ENCODE data around the gene RRP9. TPM values are rescaled to one million over a fixed set of nuclear protein-coding genes. Genes with fewer than 3 reads are reported as not detected.
A peak's percentile ranks its signal among the peaks of the same experiment; 100 is the strongest.

RRP9 gene
- polyA plus RNA-seq, 4 donors, result 12.1 to 22.6 (median 17.8) TPM

DNA sequence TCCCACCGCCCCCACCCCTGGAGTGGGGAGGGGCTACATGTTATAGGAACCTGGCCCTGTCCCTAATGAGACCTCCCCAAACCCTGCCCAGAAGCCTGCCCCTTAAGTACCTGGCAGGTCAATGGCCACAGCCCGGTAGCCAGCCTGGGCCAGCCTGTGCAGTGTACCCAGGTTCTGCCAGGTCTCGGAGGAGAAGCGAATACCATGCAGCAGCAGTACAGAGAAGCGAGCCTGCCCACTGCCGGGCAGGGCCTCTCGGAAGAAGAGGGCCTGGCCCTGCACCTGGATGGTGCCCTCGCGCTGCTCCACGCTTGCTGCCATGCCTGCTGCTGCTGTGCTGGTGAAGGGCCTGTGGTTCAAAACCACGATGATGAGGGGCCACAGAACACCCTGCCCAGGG lies 29.6 kb upstream of the RRP9 start:
- no peak for DNase-seq (ENCODE audit: low read depth in 4 of 4, low spot score in 3 of 4)

DNA sequence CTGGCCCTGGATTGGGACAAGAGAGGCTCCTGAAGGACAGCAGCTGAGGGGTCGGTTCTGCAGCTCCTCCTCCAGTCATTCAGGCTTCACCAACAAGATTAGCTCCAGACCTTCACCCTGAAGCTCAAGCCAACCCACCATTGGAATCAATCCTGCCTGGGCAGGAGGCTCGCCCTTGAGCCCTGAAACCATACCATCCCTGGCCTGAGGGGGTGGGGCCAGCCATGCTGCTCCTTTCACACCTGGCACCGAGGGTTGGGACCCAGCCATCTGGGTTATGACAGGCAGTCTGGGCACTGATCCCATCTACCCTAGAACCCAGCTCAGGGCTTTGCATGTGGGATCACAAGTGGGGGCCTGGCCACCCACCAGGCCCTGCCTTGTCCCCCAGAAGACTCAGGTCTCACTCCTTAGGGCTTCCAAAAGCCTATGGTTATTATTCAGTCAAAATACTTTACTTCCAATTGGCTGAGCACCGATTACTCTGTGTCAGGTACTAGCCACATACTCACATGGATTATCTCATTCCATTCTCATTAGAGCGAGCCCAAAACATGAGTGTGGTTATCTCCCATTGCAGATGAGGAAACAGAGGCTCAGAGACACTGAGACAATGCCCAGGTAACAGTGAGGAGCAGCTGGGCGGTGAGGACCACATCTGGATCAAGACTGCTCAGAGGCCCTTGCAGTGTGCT lies 29.0 kb upstream of the RRP9 start:
- DNase-seq (ENCODE audit: low read depth in 4 of 4, low spot score in 3 of 4), result no peak

DNA sequence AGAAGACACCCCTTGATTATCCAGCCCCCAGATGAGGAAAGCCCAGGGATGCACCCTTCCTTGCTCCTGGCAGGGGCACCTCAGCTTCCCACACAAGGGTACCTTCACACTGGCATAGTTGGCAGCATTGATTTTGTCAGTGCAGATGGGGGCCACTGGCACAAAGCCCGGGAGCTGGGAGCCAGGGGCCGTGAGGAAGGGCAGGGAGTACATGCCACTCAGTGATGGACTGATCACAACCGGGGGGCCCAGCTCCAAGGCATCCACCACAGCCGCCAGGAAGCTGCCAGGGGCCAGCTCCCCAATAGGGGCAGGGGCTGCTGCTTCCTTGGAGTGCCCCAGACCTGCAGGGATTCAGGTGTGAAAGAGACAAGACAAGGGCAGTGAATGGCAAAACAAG lies 28.1 kb upstream of the RRP9 start:
- no peak for DNase-seq (ENCODE audit: low read depth in 4 of 4, low spot score in 3 of 4)

DNA sequence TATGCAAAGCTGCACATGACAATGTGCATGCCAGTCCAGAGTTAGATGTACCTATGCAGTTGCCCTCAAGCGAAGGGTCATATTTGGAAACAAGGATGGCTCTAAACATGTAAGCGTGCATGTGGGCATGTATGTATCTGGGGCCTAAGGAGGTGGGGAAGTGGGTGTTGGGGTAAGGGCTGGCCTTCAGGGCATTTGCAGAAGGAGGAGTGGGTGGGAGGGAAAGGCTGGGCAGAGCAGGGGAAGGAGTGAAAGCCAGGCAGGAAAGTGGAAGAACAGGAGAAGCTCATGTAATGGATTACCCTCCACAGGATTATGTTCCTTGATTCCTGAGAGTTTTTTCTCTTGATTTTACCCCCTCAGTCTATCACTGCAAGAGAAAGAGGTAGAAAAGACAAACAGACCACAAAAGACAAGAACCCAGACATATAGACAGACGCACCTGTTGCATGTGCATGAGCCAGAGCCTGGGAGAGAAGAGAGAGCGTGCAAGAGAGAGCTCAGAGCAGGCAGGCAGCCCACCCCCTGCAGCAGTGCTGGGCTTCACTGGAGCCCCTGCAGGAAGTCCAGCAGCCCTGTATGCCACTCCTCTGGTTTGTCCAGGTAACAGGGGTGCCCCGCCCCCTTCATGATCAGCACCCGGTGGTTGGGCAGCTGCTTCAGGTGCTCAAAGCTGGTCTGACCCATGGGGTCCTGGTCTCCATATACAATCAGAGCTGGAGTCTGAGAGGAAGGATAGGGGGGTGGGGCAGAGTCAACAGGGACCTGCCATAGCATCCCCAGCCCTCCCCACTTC lies 27.4 kb upstream of the RRP9 start:
- DNase-seq (ENCODE audit: low read depth in 4 of 4, low spot score in 3 of 4), result no peak

DNA sequence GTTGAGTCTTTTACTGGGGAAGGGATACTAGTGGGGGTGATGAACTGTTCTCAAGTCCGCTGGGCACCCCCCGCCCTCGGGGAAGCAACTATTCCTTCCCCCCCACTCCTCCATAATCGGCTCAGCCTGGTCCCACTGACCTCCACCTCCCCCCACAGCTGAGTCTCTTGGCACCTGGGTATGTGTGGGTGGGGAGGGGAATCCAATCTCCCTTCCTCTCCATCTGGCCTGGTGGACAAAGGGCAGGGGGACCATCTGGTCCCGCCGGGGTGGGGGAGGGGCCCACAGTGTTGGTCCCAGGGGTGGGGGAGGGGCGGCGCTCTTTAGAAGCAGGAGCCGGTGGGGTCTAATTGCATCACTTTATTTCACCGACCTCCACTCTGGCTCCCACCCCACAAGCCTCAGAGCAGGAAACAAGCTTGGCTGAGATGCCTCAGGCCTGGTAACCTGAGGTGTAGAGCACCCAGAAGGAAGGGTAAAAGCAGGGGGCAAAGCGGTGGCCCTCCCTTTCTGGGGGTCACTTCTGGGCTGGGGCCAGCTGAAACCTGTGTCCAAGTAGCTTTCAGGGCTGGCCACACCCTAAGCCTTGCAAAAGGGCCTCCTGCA lies 26.6 kb upstream of the RRP9 start:
- no peak for DNase-seq (ENCODE audit: low read depth in 4 of 4, low spot score in 3 of 4)

DNA sequence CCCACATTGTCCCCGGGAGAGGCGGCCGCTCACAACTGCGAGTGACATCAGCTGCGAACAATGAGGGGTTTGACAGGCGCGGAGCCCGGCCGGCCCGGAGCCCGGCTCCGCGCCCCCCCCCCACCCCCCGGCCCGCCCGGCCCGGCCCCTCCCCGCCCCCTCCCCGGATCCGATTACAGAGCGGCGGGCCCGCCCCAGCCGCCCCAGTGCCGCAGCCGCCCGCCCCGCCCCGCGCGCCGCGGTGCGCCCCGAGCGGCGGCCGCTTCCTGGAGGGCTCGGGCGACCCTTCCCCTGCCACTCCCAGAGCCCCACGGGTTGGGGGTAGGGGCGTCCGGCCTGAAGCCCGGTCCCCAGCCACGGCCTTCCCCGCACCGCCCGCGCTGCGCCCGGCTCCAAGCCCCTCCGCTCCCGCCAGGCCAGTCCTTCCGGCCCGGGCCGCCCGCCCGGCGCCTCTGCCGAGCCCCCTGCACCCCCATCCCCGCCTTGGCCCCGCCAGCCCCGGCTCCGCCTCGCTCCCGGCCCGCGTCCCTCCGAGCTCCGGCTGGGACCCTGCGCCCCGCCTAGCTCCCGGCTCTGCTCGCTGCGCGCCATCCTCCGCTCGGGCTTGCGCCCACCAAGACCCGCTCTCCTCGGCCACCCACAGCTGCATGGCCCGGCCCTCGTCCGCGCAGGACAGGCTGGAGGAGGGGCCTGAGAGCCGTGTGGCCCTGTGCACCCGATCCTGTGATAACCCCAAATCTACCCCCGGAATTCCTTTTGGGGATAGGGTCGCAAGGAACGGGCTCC lies 25.9 kb upstream of the RRP9 start, which contains the start of gene PCBP4:
TSS of gene PCBP4 (minus strand) at position 71 of the 786 bp plus-strand sequence. CDS start 6,214 bp downstream, outside the sequence.
- no peak for DNase-seq (ENCODE audit: low read depth in 4 of 4, low spot score in 3 of 4)

DNA sequence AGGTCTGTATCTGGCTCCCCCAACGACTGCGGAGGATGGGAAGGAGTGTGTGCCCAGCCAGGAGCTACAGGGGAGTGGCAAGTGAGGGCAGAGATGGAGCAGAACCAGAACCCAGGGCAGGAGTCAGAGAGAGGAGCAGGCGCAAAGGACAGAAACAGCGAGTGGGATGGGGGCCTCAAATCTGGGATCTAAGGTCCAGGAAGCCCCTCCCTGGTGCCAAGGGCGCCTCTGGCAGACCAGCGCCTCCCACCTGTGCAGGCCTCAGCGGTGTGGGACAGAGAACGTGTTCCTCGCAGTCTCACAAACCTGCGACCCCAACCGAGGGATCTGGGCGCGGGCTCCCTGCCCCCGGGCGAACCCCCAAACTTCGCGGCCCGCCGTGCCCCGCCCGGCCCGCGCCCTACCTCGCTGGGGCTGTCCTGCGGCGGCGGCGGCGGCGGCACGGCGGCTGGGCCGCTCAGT lies 25.2 kb upstream of the RRP9 start:
- DNase-seq (ENCODE audit: low read depth in 4 of 4, low spot score in 3 of 4), result no peak

DNA sequence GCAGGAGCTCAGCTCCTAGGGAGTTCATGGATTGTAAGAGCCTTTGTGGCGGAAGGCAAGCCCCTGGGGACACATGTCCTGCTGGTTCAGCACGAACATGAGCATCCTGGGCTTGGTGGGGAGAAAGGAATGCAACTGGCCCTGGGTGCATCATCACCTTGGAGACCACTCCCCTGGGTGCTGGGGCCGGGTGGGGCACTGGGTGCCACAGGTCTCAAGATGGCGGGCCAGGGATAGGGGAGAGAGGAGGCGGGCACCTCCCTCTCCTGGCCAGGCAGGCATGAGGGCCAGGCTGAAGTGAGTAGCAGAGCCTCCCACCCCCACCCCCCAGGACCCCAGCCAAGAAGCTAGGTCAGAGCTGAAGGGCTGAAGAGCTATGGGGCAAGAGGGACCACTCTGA lies 24.8 kb upstream of the RRP9 start:
- no peak for DNase-seq (ENCODE audit: low read depth in 4 of 4, low spot score in 3 of 4)

DNA sequence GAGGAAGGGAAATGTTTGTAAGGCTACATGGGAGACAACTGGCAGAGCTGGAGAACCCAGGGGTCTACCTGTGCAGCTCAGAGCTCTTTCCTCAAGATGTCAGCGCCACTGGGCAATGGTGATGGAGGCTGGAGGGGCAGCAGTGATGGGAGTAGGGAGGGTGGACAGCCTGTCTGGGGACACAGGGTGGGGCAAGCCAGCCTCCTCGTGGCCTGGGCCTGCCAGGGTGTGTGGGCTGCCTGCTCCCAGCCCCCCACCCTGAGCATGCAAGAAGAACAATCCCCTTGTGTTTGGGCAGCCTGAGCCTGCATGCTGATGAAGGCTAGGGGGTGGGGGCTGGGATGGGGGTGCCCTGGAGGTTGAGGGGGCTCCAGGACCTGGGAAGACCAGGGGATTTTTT lies 24.3 kb upstream of the RRP9 start:
- no peak for DNase-seq (ENCODE audit: low read depth in 4 of 4, low spot score in 3 of 4)

DNA sequence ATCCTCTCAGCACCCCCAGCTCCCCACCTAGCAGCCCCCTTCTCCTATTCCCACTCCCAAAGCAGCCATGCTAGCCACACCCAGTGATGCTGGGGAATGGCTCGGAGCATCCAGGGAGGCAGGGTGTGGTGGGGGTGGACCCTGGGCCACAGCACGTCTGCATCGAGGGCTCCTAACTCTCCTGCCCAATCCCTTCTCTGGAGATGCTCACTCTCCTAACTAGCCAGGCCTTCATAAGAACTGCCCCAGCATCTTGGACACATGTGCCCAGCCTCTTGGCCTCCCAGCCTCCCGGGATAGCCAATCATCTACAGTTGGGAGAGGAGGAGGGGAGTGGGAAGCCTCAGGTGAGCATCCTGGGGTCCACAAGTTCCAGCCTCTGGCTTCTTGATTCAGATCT lies 22.8 kb upstream of the RRP9 start:
- no peak for DNase-seq (ENCODE audit: low read depth in 4 of 4, low spot score in 3 of 4)

DNA sequence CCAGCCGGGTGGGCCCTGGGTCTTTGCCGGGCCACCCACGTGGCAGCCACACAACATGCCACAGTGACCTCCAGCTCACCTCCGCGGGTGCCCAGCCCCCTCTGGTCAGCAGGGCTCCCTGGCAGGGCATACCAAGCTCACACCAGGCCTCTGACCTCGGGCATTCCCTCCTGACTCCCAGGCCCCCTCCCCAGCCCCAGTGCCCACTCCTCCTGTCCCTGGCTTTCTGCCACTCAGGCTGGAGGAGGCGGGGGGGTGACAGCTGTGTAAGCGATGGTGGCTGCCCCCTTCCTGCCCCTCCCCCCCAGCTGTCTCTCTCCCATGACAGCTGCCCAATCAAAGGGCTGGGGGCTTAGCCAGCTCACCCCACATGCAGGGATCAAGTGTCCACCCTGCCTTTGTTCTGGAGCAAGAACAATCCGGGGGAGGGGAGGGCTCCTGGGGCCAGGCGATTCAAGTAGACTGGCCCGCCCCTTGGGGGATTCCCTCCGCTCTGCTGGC lies 22.3 kb upstream of the RRP9 start:
- DNase-seq (ENCODE audit: low read depth in 4 of 4, low spot score in 3 of 4), result peak in 1 of 4 donors; percentile 70

DNA sequence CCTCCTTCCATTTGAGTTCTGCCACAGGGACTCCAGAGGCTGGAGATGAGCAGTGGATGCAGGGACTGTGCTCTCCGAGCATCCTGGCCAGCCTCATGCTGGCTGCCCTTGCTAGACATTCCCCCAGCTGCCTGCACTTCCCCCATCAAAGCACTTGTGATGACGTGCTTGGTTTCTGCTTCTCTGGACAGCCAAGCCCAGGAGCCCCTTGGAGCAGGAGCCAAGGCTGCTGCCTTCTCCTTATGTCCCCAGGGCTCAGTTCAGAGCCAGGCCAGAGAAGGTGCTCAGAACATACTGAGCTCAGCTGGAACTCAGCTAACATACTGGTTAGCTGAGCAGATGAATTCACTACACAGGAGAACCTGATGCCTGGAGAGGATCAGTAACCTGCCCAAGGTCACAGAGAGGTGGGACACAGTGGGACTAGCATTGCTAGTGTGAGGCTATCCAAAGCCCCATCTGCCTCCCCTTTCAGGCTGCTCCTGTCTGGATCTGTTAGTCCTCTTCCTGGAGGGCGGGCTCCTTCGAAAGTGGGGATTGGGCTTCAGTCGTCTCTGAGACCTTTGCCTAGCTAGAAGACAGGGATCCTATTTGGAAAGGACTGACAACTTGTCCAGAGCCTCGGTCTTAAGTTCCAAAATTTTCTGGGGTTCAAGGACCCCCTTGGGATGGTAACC lies 21.3 kb upstream of the RRP9 start:
- no peak for DNase-seq (ENCODE audit: low read depth in 4 of 4, low spot score in 3 of 4)

DNA sequence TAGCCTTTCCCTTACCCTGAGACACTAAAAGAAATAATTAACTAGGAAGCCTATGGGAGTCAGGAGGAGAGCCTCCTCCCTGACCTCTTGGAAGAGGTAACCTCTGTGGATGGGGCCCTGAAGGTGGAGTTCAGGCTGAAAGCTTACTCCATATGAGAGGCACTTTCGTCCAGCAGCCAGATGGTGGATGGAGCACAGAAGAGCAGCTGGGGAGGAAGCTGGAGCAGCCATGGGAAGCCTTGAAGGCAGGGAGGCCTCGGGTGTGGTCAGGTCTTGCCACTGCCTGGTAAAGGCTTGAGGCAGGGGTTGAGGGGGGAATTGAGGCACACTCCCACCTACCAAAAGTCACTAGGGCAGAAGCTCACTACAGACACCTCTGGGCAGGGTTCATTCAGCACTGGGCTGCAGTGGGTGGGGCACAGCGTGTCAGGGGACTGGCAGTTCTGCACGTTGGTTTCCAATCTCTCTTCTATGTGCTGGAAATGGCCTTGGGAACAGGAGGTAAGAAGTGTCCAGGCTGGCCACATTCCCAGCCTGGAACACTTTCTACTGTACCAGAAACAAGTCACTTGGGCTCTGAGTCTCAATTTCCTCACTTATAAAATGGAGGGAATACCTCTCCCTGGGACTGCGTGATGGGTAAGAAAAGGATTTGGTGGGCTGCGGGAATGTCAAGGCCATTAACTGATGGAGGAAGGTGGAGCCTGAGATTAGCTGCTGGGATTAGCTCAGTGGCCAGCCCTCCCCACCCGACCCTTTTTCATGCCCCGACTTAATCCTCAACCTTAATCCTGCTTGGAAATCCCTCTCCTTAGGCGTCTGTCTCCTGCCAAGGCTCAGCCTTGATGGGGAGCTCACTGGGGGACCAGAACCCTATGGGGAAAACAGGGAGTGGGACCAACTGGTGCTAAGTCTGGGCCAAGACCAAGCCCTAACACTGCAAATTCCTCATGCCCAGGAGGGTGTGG lies 20.2 kb upstream of the RRP9 start:
- no peak for DNase-seq (ENCODE audit: low read depth in 4 of 4, low spot score in 3 of 4)

DNA sequence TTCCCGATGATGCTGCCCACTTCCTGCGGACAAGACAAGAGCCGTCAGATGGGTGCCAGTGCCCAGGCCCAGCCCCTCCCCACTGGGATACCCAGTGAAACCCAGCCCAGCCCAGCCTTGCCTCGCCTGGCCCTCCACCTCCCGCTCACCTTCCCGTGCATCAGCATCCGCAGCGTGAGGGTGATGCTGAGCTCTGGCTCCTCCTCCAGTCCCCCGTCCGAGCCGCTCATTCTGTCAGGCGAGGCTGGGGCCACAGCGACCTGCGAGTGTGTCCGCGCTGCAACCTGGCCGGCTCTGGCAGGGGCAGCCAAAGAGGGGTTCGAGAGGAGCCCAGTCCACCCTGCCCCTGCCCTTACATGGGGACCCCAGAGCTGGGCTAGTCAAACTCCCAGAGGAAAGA lies 19.3 kb upstream of the RRP9 start:
- no peak for DNase-seq (ENCODE audit: low read depth in 4 of 4, low spot score in 3 of 4)

DNA sequence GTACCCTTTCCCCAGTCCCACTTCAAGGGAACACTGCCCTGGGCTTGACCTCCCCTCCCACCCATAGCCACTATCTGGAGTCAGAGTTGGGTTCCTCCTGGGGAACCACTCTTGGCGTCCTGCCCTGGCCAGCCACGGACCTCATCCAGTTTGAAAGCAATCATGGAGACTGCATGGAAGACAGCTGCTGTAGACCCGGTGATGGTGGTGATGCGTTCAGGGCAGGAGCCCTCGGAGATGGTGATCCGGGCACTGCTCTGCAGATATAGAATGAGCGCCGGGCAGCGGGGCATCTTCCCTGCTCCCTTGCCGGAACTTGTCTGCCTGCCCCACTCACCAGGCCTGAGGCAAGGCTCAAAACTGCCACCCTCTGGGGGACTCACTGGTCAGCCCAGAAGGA lies 18.7 kb upstream of the RRP9 start:
- no peak for DNase-seq (ENCODE audit: low read depth in 4 of 4, low spot score in 3 of 4)

DNA sequence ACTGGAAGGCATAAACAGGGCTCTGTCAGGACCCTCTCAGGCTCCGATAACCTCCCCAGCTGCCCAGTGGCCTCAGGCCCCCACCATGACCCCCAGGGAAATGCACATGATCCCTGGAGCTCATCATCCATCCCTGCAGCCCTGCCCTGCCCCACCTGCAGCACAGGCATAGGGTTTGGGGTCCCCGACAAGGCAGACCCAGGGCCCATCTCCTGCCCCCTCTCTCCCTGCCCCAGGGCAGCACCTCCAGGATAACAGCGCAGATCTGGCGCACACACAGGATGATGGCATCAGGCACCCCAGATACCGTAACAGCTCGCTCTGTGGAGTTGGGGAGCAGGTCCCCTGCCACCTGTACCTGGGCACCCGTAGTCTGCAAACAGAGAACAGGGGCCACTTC lies 17.9 kb upstream of the RRP9 start:
- DNase-seq (ENCODE audit: low read depth in 4 of 4, low spot score in 3 of 4), result no peak

DNA sequence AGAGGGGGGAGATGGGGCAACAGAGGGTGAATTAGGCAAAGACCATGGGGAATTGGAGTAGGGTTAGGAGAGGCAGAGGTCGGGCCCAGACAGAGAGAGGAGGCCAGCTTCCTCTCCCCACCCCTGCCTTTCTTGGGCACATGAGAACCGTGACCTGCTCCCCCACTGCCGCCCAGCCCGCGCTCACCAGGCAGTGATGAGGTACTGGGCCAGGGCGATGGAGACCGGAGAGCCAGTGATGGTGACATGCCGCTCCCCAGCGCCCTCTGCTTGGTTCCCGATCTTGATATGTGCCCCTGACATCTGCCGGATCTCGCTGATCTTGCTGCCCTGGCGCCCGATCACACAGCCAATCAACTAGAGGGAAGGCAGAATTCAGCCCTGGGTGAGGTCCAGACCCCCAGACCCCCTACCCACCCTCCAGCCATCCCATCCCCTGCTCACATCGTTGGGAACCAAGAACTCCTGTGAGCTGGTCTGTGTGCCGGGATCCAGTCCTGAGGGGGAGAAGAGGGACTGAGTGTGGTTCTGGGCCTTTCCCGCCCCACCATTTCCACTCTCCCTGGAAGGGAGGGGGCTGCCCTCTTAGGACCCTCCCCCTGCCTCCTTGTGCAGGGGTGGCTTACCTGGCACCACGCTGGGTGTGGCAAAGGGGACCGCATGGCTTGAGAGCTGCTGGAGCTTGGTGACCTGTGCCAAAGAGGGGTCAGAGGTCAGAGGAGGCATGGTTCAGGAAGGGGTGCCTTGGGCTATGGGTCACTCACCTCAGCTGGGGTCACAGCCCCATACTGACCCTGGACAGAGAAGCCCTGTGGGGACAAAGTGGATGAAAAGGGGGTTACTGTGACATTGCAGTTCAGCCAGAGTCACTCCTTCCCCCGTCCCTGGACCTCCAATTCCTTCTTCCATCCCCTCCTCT lies 17.2 kb upstream of the RRP9 start:
- no peak for DNase-seq (ENCODE audit: low read depth in 4 of 4, low spot score in 3 of 4)

All from left renal pelvis (tissue), 4 donors.